ENCODE data around the gene DNAJC25.

GRCh38 chr9:111622626-111623025 lies 8.5 kb upstream of the DNAJC25 start:
- TF ChIP-seq GATA2 (IDR thresholded peaks at IDR 0.05; ENCODE audit: low read depth, low read length) (no peak), GATA3 (IDR thresholded peaks at IDR 0.05; ENCODE audit: low read depth, low read length) (no peak)

All from SH-SY5Y (cell line).